Vagina (tissue), 2 donors: ENCODE measurements around the gene MAGEA8.

ENCODE experiments used
- POLR2AphosphoS5 ChIP-seq, 2 donors: sonication (generic); formaldehyde crosslinking; IDR thresholded peaks; one replicate each; pipeline ENCODE4 v1.9.0; 2017; ENCODE audit warnings: antibody characterized with exemption in 2 of 2, mild to moderate bottlenecking in 2 of 2, low read depth in 1 of 2; ENCODE audit not compliant: insufficient read depth in 1 of 2
- TF ChIP-seq, protein P1 (sequence below), 3 experiments: fragments of 450-650 bp in 2 of 3; fragments of 200-600 bp in 1 of 3; sonication (generic) in 1 of 3; IDR thresholded peaks; one replicate each; pipeline ENCODE4 v1.5.1; 2017 to 2019; ENCODE audit warnings: antibody characterized with exemption in 3 of 3, mild to moderate bottlenecking in 2 of 3, moderate library complexity in 2 of 3

DNA sequence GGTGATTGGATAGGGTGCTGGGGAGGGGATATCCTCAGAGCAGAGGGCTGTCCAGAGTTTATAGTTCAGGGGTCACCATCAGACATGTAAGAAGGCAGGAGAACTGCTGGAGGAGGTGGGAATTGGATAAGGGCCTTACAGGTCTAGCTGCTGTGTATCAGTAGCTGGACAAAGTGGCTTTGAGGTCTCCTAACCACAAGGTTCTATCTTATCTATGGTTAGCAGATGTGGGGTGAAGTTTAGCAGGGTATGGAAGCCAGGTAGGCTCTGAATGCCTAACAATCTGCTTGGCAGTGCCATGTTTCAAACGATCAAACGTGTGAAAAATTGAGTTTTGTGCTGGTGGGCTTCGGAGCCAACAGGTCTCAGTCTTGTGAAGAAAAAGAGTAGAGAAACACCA lies 32.1 kb upstream of the MAGEA8 start:
- TF ChIP-seq, protein P1, sequence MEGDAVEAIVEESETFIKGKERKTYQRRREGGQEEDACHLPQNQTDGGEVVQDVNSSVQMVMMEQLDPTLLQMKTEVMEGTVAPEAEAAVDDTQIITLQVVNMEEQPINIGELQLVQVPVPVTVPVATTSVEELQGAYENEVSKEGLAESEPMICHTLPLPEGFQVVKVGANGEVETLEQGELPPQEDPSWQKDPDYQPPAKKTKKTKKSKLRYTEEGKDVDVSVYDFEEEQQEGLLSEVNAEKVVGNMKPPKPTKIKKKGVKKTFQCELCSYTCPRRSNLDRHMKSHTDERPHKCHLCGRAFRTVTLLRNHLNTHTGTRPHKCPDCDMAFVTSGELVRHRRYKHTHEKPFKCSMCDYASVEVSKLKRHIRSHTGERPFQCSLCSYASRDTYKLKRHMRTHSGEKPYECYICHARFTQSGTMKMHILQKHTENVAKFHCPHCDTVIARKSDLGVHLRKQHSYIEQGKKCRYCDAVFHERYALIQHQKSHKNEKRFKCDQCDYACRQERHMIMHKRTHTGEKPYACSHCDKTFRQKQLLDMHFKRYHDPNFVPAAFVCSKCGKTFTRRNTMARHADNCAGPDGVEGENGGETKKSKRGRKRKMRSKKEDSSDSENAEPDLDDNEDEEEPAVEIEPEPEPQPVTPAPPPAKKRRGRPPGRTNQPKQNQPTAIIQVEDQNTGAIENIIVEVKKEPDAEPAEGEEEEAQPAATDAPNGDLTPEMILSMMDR (IDR thresholded peaks at IDR 0.05), result no peak
- no peak for TF ChIP-seq POLR2AphosphoS5 (IDR thresholded peaks at IDR 0.05; ENCODE audit: insufficient read depth in 1 of 2, low read depth in 1 of 2)
